HCT116 (cell line): ENCODE data around the gene BMERB1. TPM values are rescaled to one million over a fixed set of nuclear protein-coding genes. Genes with fewer than 3 reads are reported as not detected.

Experiments
- ATAC-seq: fragments of 200-7000 bp; cut with Tn5 transposase; 2 replicates; pipeline ENCODE4 v1.9.1; 2020; ENCODE audit warnings: mild to moderate bottlenecking, moderate library complexity
- BruUV-seq: library from RNA; stranded (reverse); fragments of 400-500 nt; replicated peaks from 2 replicates; lab custom pipeline; 2021; lab: Mats Ljungman, UMichigan
- CTCF ChIA-PET: fragments of 300-600 bp; sonication (Branson Sonifier 250); formaldehyde crosslinking; loops from one replicate; lab custom pipeline; 2021; ENCODE audit warnings: antibody characterized with exemption; lab: Charles Lee
- POLR2A ChIA-PET: fragments of 300-600, 350-600 bp; sonication (Branson Sonifier 250); formaldehyde crosslinking; loops from one replicate; lab custom pipeline; 2021; ENCODE audit warnings: antibody characterized with exemption; lab: Charles Lee
- RAD21 ChIA-PET, 2 experiments: fragments of 300-600 bp; sonication (Branson Sonifier 250); formaldehyde crosslinking; loops; one replicate each; lab custom pipeline; 2023; ENCODE audit warnings: low total read pairs in 2 of 2; ENCODE audit not compliant: uncharacterized antibody in 2 of 2, unreplicated experiment in 2 of 2, low non-redundant PET in 1 of 2; lab: Charles Lee
- DNase-seq: peaks from one replicate; pipeline ENCODE4 v3.0.0-alpha.2; 2010; ENCODE audit warnings: low read depth, low spot score
- H2AFZ ChIP-seq: fragments of 200-600 bp; shearing (Covaris generic), sonication (generic); 2 replicates; pipeline ENCODE4 v1.6.1; 2017; ENCODE audit warnings: low read depth, mixed run types, mixed read lengths, antibody characterized with exemption, low read length; ENCODE audit not compliant: poor library complexity, severe bottlenecking
- H3K27ac ChIP-seq: 2 replicates; pipeline ENCODE4 v1.5.1; 2012; ENCODE audit warnings: low read depth, low read length
- H3K27me3 ChIP-seq: fragments of 200-600 bp; sonication (generic); 2 replicates; pipeline ENCODE4 v1.6.1; 2016; ENCODE audit warnings: mixed run types, low read length, mixed read lengths; ENCODE audit not compliant: insufficient read depth
- H3K36me3 ChIP-seq, 2 experiments: fragments of 200-500 bp in 1 of 2; fragments of 200-600 bp in 1 of 2; sonication (Bioruptor generic) in 1 of 2; sonication (generic) in 1 of 2; 2 replicates each; pipeline versions ENCODE4 v1.5.1 to v1.6.1; 2014 to 2016; ENCODE audit warnings: low read length in 2 of 2, inconsistent platforms in 1 of 2, mixed read lengths in 1 of 2, mixed run types in 1 of 2; ENCODE audit not compliant: insufficient read depth in 2 of 2, control insufficient read depth in 1 of 2
- H3K4me1 ChIP-seq, 2 experiments: fragments of 200-600 bp in 1 of 2; sonication (generic) in 1 of 2; 2 replicates each; pipeline versions ENCODE4 v1.5.1 to v1.6.1; 2012 to 2017; ENCODE audit warnings: low read length in 2 of 2, inconsistent platforms in 1 of 2, mild to moderate bottlenecking in 1 of 2, mixed read lengths in 1 of 2, mixed run types in 1 of 2, moderate library complexity in 1 of 2; ENCODE audit not compliant: insufficient read depth in 2 of 2, control insufficient read depth in 1 of 2
- H3K4me2 ChIP-seq: fragments of 200-600 bp; sonication (generic); 2 replicates; pipeline ENCODE4 v1.6.1; 2017; ENCODE audit warnings: mixed run types, low read length, mixed read lengths
- H3K4me3 ChIP-seq, 2 experiments: fragments of 200-600 bp in 1 of 2; sonication (generic) in 1 of 2; replicated peaks in 1 of 2; 2 replicates each; pipeline ENCODE4 v1.5.1; 2011 to 2016; ENCODE audit warnings: low read length in 2 of 2, control low read depth in 1 of 2, low read depth in 1 of 2, mild to moderate bottlenecking in 1 of 2, mixed read lengths in 1 of 2, mixed run types in 1 of 2
- H3K79me2 ChIP-seq: fragments of 200-600 bp; sonication (generic); 2 replicates; pipeline ENCODE4 v1.6.1; 2017; ENCODE audit warnings: mild to moderate bottlenecking, mixed run types, low read length, moderate library complexity, mixed read lengths; ENCODE audit not compliant: insufficient read depth
- H3K9ac ChIP-seq: fragments of 200-600 bp; sonication (generic); 2 replicates; pipeline ENCODE4 v1.6.1; 2016; ENCODE audit warnings: low read length, mixed read lengths
- H3K9me2 ChIP-seq: fragments of 200-600 bp; sonication (generic), shearing (Covaris generic); 2 replicates; pipeline ENCODE4 v1.6.1; 2017; ENCODE audit warnings: mixed run types, mild to moderate bottlenecking, moderate library complexity; ENCODE audit not compliant: insufficient read depth
- H3K9me3 ChIP-seq, 2 experiments: fragments of 200-500 bp in 1 of 2; fragments of 200-600 bp in 1 of 2; sonication (Bioruptor generic) in 1 of 2; sonication (generic) in 1 of 2; 2 replicates each; pipeline ENCODE4 v1.6.1; 2014 to 2017; ENCODE audit warnings: low read length in 2 of 2, mixed read lengths in 2 of 2, inconsistent platforms in 1 of 2, low read depth in 1 of 2, mild to moderate bottlenecking in 1 of 2, mixed run types in 1 of 2, moderate library complexity in 1 of 2; ENCODE audit not compliant: control insufficient read depth in 1 of 2, insufficient read depth in 1 of 2
- H4K20me1 ChIP-seq: fragments of 200-600 bp; sonication (generic), shearing (Covaris generic); 2 replicates; pipeline ENCODE4 v1.6.1; 2017; ENCODE audit warnings: mixed run types, mild to moderate bottlenecking, moderate library complexity; ENCODE audit not compliant: insufficient read depth
- CBX3 ChIP-seq: IDR thresholded peaks from 2 replicates; pipeline ENCODE4 v1.6.1; 2012; ENCODE audit warnings: low read depth
- POLR2AphosphoS5 ChIP-seq: IDR thresholded peaks from 2 replicates; pipeline ENCODE4 v1.6.1; 2011; ENCODE audit warnings: mild to moderate bottlenecking, low read depth, low read length, moderate library complexity
- SIN3A ChIP-seq: IDR thresholded peaks from 2 replicates; pipeline ENCODE4 v1.6.1; 2012; ENCODE audit warnings: low read depth
- TCF7L2 ChIP-seq: IDR thresholded peaks from 2 replicates; pipeline ENCODE4 v1.7.0; 2011; ENCODE audit warnings: borderline replicate concordance, inconsistent platforms; ENCODE audit not compliant: insufficient read depth, insufficient read length; ENCODE audit errors: extremely low read depth
- YY1 ChIP-seq: IDR thresholded peaks from 2 replicates; pipeline ENCODE4 v1.6.1; 2011; ENCODE audit warnings: low read length, low read depth, moderate library complexity, mild to moderate bottlenecking; ENCODE audit not compliant: insufficient replicate concordance; ENCODE audit errors: extremely low read depth
- intact Hi-C: fragments of 100-400 bp; cut with micrococcal nuclease; formaldehyde crosslinking; loops from 2 replicates; pipeline ENCODE4 v1.10.0; 2022
- total RNA-seq: library from RNA; stranded (reverse); gene quantifications from one replicate; pipeline ENCODE4 v1.2.1, GENCODE V29; 2021; ENCODE audit not compliant: unreplicated experiment
- TF ChIP-seq, protein P1 (sequence below): IDR thresholded peaks from 2 replicates; pipeline ENCODE4 v1.6.1; 2012
- TF ChIP-seq, protein P2 (sequence below): IDR thresholded peaks from 2 replicates; pipeline ENCODE4 v1.6.1; 2012
- TF ChIP-seq, protein P3 (sequence below): IDR thresholded peaks from 2 replicates; pipeline ENCODE4 v1.6.1; 2012; ENCODE audit warnings: low read depth

BMERB1 gene
- total RNA-seq, 1 experiment from 2014 or later, result 43.6 TPM

DNA sequence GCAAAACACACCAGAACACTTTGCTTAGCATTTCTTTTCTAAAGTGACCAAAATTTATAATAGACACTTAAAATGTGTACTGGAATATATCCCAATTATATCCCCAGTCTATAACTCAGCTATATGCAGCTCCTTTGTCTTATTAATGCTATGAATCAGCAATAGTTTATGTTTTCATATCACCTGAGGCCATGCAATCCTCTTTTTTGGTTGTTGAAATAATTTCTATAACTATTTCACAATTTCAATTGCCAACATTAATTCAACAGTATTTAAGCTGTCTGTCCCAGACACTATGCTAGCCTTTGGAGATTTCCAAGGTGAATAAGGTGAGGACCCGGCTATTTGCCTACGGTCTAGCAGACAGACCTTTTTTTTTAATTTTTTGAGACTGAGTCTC lies 17.2 kb upstream of the BMERB1 start:
- no peaks in the 10 kb centered on the region for H3K36me3 ChIP-seq
- no peaks in the 10 kb centered on the region for H3K79me2 ChIP-seq
- DNase-seq (no peak), ATAC-seq (no peak)
- peaks cover 0 to 17% of the 10 kb centered on the region in 2 experiments; a peak in 2 of 4 replicates for H3K4me1 ChIP-seq
- no peaks in the 10 kb centered on the region for H4K20me1 ChIP-seq
- H3K4me2 ChIP-seq, result no peak overlapping the region
- TF ChIP-seq SIN3A, result no peak
- no peak for TF ChIP-seq CBX3
- TF ChIP-seq, protein P1, sequence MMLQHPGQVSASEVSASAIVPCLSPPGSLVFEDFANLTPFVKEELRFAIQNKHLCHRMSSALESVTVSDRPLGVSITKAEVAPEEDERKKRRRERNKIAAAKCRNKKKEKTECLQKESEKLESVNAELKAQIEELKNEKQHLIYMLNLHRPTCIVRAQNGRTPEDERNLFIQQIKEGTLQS, result no peak
- TF ChIP-seq POLR2AphosphoS5, result no peak
- TF ChIP-seq YY1, result no peak
- TF ChIP-seq, protein P2, sequence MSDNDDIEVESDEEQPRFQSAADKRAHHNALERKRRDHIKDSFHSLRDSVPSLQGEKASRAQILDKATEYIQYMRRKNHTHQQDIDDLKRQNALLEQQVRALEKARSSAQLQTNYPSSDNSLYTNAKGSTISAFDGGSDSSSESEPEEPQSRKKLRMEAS, result no peak
- no peak for TF ChIP-seq TCF7L2
- TF ChIP-seq, protein P3, sequence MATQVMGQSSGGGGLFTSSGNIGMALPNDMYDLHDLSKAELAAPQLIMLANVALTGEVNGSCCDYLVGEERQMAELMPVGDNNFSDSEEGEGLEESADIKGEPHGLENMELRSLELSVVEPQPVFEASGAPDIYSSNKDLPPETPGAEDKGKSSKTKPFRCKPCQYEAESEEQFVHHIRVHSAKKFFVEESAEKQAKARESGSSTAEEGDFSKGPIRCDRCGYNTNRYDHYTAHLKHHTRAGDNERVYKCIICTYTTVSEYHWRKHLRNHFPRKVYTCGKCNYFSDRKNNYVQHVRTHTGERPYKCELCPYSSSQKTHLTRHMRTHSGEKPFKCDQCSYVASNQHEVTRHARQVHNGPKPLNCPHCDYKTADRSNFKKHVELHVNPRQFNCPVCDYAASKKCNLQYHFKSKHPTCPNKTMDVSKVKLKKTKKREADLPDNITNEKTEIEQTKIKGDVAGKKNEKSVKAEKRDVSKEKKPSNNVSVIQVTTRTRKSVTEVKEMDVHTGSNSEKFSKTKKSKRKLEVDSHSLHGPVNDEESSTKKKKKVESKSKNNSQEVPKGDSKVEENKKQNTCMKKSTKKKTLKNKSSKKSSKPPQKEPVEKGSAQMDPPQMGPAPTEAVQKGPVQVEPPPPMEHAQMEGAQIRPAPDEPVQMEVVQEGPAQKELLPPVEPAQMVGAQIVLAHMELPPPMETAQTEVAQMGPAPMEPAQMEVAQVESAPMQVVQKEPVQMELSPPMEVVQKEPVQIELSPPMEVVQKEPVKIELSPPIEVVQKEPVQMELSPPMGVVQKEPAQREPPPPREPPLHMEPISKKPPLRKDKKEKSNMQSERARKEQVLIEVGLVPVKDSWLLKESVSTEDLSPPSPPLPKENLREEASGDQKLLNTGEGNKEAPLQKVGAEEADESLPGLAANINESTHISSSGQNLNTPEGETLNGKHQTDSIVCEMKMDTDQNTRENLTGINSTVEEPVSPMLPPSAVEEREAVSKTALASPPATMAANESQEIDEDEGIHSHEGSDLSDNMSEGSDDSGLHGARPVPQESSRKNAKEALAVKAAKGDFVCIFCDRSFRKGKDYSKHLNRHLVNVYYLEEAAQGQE, result no peak
- BruUV-seq, result no TSS peak
- no peak overlapping the region for H3K9ac ChIP-seq
- no peaks in the 10 kb centered on the region for H3K9me2 ChIP-seq
- H3K4me3 ChIP-seq, result no peak overlapping the region
- ChIA-PET CTCF (interaction anchor here (1.0 to 2.1 kb wide), 2 partner anchors 10 kb away, joined by 5 to 6 read pairs; no protein-coding TSS in a partner anchor), RAD21 (no interaction called here), POLR2A (no interaction called here)
- H2AFZ ChIP-seq, result no peak overlapping the region
- intact Hi-C loops, result no loop called here
- H3K27ac ChIP-seq, result no peak overlapping the region
- H3K9me3 ChIP-seq, result no peaks in the 10 kb centered on the region
- no peaks in the 10 kb centered on the region for H3K27me3 ChIP-seq
